H1 (cell line): ENCODE measurements around the gene WNT9B.

Source experiments
- CEBPB ChIP-seq: IDR thresholded peaks from 2 replicates; pipeline ENCODE4 v1.6.1; 2012; ENCODE audit warnings: low read depth, low read length
- CHD2 ChIP-seq: IDR thresholded peaks from 2 replicates; pipeline ENCODE4 v1.6.1; 2012; ENCODE audit warnings: low read length, improper control_type of control experiment
- EZH2 ChIP-seq: fragments of 200-600 bp; sonication (generic); IDR thresholded peaks from 2 replicates; pipeline ENCODE4 v1.7.1; 2012; ENCODE audit warnings: low read depth, mild to moderate bottlenecking, moderate library complexity, low read length, inconsistent platforms; ENCODE audit not compliant: severe bottlenecking
- JUND ChIP-seq: IDR thresholded peaks from 2 replicates; pipeline ENCODE4 v1.6.1; 2011; ENCODE audit warnings: mild to moderate bottlenecking, improper control_type of control experiment, low read length
- KDM4A ChIP-seq: IDR thresholded peaks from one replicate; pipeline ENCODE4 v1.7.1; 2012; ENCODE audit warnings: low read depth, mild to moderate bottlenecking, moderate library complexity, low read length, inconsistent platforms; ENCODE audit not compliant: severe bottlenecking
- POLR2AphosphoS5 ChIP-seq: IDR thresholded peaks from 2 replicates; pipeline ENCODE4 v1.6.1; 2011; ENCODE audit warnings: low read depth, low read length
- SUZ12 ChIP-seq: fragments of 200-600 bp; sonication (generic); IDR thresholded peaks from 2 replicates; pipeline ENCODE4 v1.6.1; 2012; ENCODE audit warnings: mild to moderate bottlenecking, inconsistent platforms, low read length, moderate library complexity, mixed read lengths
- TAF1 ChIP-seq: IDR thresholded peaks from 2 replicates; pipeline ENCODE4 v1.6.1; 2011; ENCODE audit warnings: mild to moderate bottlenecking, low read depth, low read length
- ZNF274 ChIP-seq: IDR thresholded peaks from 2 replicates; pipeline ENCODE4 v1.7.0; 2012; ENCODE audit warnings: low read length, borderline replicate concordance; ENCODE audit errors: extremely low read depth
- TF ChIP-seq, protein P1 (sequence below), 3 experiments: IDR thresholded peaks; 1 replicate in 2 of 3; 2 replicates in 1 of 3; pipeline versions ENCODE4 v1.5.1 to v1.6.1; 2011; ENCODE audit warnings: low read length in 3 of 3, mild to moderate bottlenecking in 3 of 3, inconsistent platforms in 2 of 3, low read depth in 1 of 3, moderate library complexity in 1 of 3; ENCODE audit not compliant: insufficient read depth in 1 of 3; ENCODE audit errors: control extremely low read depth in 1 of 3
- TF ChIP-seq, protein P2 (sequence below): IDR thresholded peaks from 2 replicates; pipeline ENCODE4 v1.6.1; 2011; ENCODE audit warnings: low read depth, mild to moderate bottlenecking, low read length; ENCODE audit not compliant: insufficient read depth

DNA sequence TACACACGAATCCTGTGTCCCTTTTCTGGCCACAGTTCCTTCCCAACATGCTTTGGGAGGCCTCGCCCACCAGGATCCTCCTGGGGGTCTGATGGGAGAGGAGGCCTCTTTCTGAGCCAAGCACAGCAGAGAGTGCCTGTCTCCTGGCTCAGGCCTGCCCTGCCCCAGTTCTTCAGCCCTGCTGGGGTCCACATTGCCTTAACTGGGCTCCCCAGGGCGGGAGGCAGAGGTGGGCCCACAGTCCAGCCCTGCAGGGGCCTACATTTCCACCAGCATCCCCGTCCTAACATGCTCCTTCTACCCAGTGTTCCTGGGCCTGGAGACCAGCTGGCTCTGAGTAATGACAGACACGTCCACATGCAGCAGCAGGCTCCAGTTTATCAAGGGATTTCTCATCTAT lies 29.6 kb downstream of the WNT9B start:
- no peak for TF ChIP-seq ZNF274
- no peak for TF ChIP-seq SUZ12
- TF ChIP-seq, protein P1, sequence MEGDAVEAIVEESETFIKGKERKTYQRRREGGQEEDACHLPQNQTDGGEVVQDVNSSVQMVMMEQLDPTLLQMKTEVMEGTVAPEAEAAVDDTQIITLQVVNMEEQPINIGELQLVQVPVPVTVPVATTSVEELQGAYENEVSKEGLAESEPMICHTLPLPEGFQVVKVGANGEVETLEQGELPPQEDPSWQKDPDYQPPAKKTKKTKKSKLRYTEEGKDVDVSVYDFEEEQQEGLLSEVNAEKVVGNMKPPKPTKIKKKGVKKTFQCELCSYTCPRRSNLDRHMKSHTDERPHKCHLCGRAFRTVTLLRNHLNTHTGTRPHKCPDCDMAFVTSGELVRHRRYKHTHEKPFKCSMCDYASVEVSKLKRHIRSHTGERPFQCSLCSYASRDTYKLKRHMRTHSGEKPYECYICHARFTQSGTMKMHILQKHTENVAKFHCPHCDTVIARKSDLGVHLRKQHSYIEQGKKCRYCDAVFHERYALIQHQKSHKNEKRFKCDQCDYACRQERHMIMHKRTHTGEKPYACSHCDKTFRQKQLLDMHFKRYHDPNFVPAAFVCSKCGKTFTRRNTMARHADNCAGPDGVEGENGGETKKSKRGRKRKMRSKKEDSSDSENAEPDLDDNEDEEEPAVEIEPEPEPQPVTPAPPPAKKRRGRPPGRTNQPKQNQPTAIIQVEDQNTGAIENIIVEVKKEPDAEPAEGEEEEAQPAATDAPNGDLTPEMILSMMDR (IDR thresholded peaks at IDR 0.05; ENCODE audit: control extremely low read depth in 1 of 3, insufficient read depth in 1 of 3, low read depth in 1 of 3, low read length in 3 of 3), result no peak
- no peak for TF ChIP-seq POLR2AphosphoS5
- no peak for TF ChIP-seq CEBPB
- no peak for TF ChIP-seq CHD2
- no peak for TF ChIP-seq EZH2
- TF ChIP-seq JUND, result no peak
- TF ChIP-seq KDM4A, result no peak
- no peak for TF ChIP-seq TAF1
- TF ChIP-seq, protein P2, sequence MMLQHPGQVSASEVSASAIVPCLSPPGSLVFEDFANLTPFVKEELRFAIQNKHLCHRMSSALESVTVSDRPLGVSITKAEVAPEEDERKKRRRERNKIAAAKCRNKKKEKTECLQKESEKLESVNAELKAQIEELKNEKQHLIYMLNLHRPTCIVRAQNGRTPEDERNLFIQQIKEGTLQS, result no peak
